HEK293 (cell line): ENCODE measurements around the gene PLEKHF1.

ENCODE experiments used
- ELK4 ChIP-seq: IDR thresholded peaks from 2 replicates; pipeline ENCODE4 v1.6.1; 2011; ENCODE audit warnings: mild to moderate bottlenecking, low read depth, low read length, borderline replicate concordance
- GLI2 ChIP-seq: fragments of 450-650 bp; formaldehyde crosslinking; IDR thresholded peaks from 2 replicates; pipeline ENCODE4; 2017; ENCODE audit warnings: missing biosample characterization, missing genetic modification characterization, low read depth, borderline replicate concordance
- GLI4 ChIP-seq: fragments of 450-650 bp; formaldehyde crosslinking; IDR thresholded peaks from 2 replicates; pipeline ENCODE4 v1.5.1; 2016; ENCODE audit warnings: missing biosample characterization, missing genetic modification characterization
- KLF1 ChIP-seq: fragments of 450-650 bp; formaldehyde crosslinking; IDR thresholded peaks from 2 replicates; pipeline ENCODE4 v1.5.1; 2016; ENCODE audit warnings: missing biosample characterization, missing genetic modification characterization
- PRDM10 ChIP-seq: fragments of 450-650 bp; formaldehyde crosslinking; IDR thresholded peaks from 2 replicates; pipeline ENCODE4 v1.5.1; 2016; ENCODE audit warnings: missing biosample characterization, missing genetic modification characterization
- PRDM6 ChIP-seq: fragments of 450-650 bp; formaldehyde crosslinking; IDR thresholded peaks from 2 replicates; pipeline ENCODE4 v1.5.1; 2017; ENCODE audit warnings: missing biosample characterization, missing genetic modification characterization
- REPIN1 ChIP-seq: fragments of 450-650 bp; formaldehyde crosslinking; IDR thresholded peaks from 2 replicates; pipeline ENCODE4 v1.5.1; 2017; ENCODE audit warnings: missing biosample characterization, missing genetic modification characterization, low read depth
- SCRT2 ChIP-seq: fragments of 450-650 bp; formaldehyde crosslinking; IDR thresholded peaks from 2 replicates; pipeline ENCODE4 v1.5.1; 2016; ENCODE audit warnings: missing biosample characterization, missing genetic modification characterization
- ZNF140 ChIP-seq: fragments of 450-650 bp; formaldehyde crosslinking; IDR thresholded peaks from 2 replicates; pipeline ENCODE4 v1.5.1; 2016; ENCODE audit warnings: missing biosample characterization, missing genetic modification characterization
- ZNF155 ChIP-seq: fragments of 450-650 bp; formaldehyde crosslinking; IDR thresholded peaks from 2 replicates; pipeline ENCODE4 v1.5.1; 2016; ENCODE audit warnings: missing biosample characterization, missing genetic modification characterization
- ZNF221 ChIP-seq: fragments of 450-650 bp; formaldehyde crosslinking; IDR thresholded peaks from 2 replicates; pipeline ENCODE4 v1.5.1; 2017; ENCODE audit warnings: missing biosample characterization, missing genetic modification characterization, borderline replicate concordance
- ZNF223 ChIP-seq: fragments of 450-650 bp; formaldehyde crosslinking; IDR thresholded peaks from 2 replicates; pipeline ENCODE4 v1.5.1; 2016; ENCODE audit warnings: missing biosample characterization, missing genetic modification characterization
- ZNF26 ChIP-seq: fragments of 450-650 bp; formaldehyde crosslinking; IDR thresholded peaks from 2 replicates; pipeline ENCODE4 v1.5.1; 2016; ENCODE audit warnings: missing biosample characterization, missing genetic modification characterization
- ZNF341 ChIP-seq: fragments of 450-650 bp; formaldehyde crosslinking; IDR thresholded peaks from 2 replicates; pipeline ENCODE4; 2016; ENCODE audit warnings: low read depth, missing biosample characterization, missing genetic modification characterization
- ZNF391 ChIP-seq: fragments of 450-650 bp; formaldehyde crosslinking; IDR thresholded peaks from 2 replicates; pipeline ENCODE4 v1.5.1; 2016; ENCODE audit warnings: low read depth, missing biosample characterization, missing genetic modification characterization, borderline replicate concordance
- ZNF449 ChIP-seq: fragments of 450-650 bp; formaldehyde crosslinking; IDR thresholded peaks from 2 replicates; pipeline ENCODE4 v1.5.1; 2017; ENCODE audit warnings: missing biosample characterization, mild to moderate bottlenecking, missing genetic modification characterization, moderate library complexity
- ZNF473 ChIP-seq: fragments of 450-650 bp; formaldehyde crosslinking; IDR thresholded peaks from 2 replicates; pipeline ENCODE4 v1.5.1; 2017; ENCODE audit warnings: missing biosample characterization, missing genetic modification characterization
- ZNF513 ChIP-seq: fragments of 450-650 bp; IDR thresholded peaks from 2 replicates; pipeline ENCODE4 v1.5.1; 2018; ENCODE audit warnings: missing biosample characterization, missing genetic modification characterization
- ZNF518A ChIP-seq: fragments of 450-650 bp; formaldehyde crosslinking; conservative IDR thresholded peaks from 2 replicates; pipeline ENCODE4 v1.5.1; 2016; ENCODE audit warnings: low read depth, missing biosample characterization, missing genetic modification characterization
- ZNF585B ChIP-seq: fragments of 450-650 bp; formaldehyde crosslinking; IDR thresholded peaks from 2 replicates; pipeline ENCODE4 v1.5.1; 2016; ENCODE audit warnings: missing biosample characterization, missing genetic modification characterization
- ZNF792 ChIP-seq: fragments of 450-650 bp; formaldehyde crosslinking; IDR thresholded peaks from 2 replicates; pipeline ENCODE4 v1.5.1; 2016; ENCODE audit warnings: missing biosample characterization, missing genetic modification characterization
- ZNF837 ChIP-seq: fragments of 450-650 bp; formaldehyde crosslinking; IDR thresholded peaks from 2 replicates; pipeline ENCODE4 v1.5.1; 2016; ENCODE audit warnings: missing biosample characterization, missing genetic modification characterization
- ZSCAN5A ChIP-seq: fragments of 450-650 bp; formaldehyde crosslinking; IDR thresholded peaks from 2 replicates; pipeline ENCODE4 v1.5.1; 2016; ENCODE audit warnings: missing biosample characterization, missing genetic modification characterization

The PLEKHF1 gene

GRCh38 chr19:29662278-29662603 is 3.0 kb upstream of the PLEKHF1 start (continued):
- TF ChIP-seq ZNF518A: peak; percentile 31
- no peak for TF ChIP-seq REPIN1 (tag by site-specific recombination)
- TF ChIP-seq ZNF792 (tag by site-specific recombination): no peak
- no peak for TF ChIP-seq ZNF391
- TF ChIP-seq ZNF449 (tag by site-specific recombination): no peak
- TF ChIP-seq GLI4: no peak
- TF ChIP-seq ZNF223: no peak
- TF ChIP-seq ZNF26: no peak
- no peak for TF ChIP-seq ZNF221 (tag by site-specific recombination)
- no peak for TF ChIP-seq KLF1 (tag by site-specific recombination)
- no peak for TF ChIP-seq ZNF140 (tag by site-specific recombination)
- TF ChIP-seq ZNF837 (tag by site-specific recombination): no peak
- no peak for TF ChIP-seq ZSCAN5A (tag by site-specific recombination)
- peak; percentile 97 for TF ChIP-seq PRDM6 (tag by site-specific recombination)
- TF ChIP-seq SCRT2 (tag by site-specific recombination): no peak
- no peak; the same call in 1 of the 2 replicates for TF ChIP-seq GLI2
- TF ChIP-seq ELK4: no peak
- no peak for TF ChIP-seq ZNF341 (tag by site-specific recombination)
- TF ChIP-seq PRDM10: no peak
- no peak for TF ChIP-seq ZNF155 (tag by site-specific recombination)
- no peak for TF ChIP-seq ZNF473 (tag by site-specific recombination)
- no peak for TF ChIP-seq ZNF513 (tag by site-specific recombination)
- TF ChIP-seq ZNF585B (tag by site-specific recombination): no peak
